GM19025 (cell line): ENCODE results near the gene PC.

ENCODE experiments used
- ATAC-seq: cut with Tn5 transposase; IDR thresholded peaks from one replicate; pipeline ENCODE4 v1.9.1; 2021; ENCODE audit warnings: mild to moderate bottlenecking, low read depth, moderate library complexity; ENCODE audit not compliant: unreplicated experiment

The PC gene

DNA sequence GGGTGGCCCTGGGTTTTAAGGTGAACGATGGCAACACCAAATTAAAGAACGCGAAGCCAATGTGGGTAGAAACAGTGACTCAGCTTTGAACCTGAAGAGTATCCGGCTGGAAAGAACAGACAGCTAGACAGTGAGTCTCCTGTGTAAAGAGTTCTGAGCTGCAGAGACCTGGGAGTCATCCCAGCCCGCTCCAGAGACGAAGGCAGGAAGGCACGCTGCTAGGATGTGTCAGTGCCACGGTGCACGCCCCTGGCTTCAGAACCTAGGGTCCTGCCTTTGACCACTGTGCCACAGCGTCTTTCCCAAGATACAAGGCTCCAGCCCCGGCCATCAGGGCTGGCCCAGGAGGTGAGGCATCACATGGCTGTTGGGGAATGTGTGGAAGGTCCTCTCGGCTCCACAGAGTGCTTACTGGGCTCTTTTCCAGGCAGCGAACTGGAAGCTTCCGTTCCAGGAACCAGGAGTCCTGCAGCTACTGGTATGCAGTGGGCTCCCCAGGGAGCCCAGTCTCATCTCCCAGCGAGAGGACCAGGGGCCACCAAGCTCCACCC, 71.4 kb downstream of the PC start:
- ATAC-seq, result no peak

DNA sequence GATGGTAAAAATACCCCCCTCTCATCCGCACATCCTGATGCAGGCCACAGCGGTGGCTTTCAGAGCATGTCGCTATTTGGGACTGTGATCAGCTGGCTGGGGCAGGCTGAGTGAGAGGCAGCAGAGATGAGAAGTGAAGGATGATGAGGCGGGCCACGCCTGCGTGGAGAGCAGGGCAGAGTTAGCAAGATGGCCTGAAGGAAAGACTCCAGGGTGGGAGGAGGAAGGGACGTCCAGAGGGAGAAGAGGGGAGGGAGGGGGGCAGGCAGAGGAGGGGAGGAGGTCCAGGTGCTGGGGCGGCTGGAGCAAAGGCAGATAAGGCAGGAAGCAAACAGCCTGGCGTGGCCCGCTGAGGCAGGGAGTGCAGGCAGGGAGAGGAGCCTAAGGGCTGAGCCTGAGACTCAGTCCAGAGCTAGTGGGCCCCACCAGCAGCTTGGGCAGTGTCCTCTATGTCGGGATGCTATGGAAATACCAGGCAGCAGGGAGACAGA, 72.2 kb downstream of the PC start:
- ATAC-seq, result no peak

DNA sequence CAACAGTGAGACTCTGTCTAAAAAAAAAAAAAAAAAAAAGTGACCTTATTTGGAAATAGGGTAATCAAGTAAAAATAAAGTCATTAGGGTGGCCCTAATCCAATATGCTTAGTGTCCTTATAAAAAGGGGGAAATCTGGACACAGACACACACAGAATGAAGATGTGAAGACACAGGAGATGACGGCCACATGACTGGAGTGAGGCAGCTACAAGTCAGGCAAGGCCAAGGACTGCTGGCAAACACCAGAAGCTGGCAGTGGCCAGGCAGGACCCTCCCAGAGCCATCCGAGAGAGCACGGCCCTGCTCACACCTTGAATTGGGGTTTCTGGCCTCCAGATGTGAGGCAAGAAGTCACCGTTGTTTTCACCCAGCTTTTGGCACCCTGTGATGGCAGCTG, 72.7 kb downstream of the PC start:
- ATAC-seq, result no peak

DNA sequence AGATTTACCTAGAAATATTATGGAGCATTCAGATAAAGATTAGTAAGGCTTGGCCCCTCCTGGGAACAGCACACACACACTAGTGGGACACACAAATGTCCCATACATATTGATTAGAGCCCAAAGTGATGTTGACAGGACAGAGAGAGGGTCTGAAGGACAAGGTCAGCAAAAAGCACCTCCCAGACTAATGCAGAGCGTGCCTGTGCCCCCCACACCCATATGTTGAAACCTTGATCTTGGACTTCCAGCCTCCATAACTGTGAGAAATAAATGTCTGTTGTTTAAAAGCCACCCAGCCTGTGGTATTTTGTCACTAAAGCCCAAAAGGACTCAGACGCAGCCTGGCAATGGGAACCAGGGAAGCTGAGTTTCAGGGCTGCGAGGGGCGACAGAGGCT, 73.7 kb downstream of the PC start:
- no peak for ATAC-seq

DNA sequence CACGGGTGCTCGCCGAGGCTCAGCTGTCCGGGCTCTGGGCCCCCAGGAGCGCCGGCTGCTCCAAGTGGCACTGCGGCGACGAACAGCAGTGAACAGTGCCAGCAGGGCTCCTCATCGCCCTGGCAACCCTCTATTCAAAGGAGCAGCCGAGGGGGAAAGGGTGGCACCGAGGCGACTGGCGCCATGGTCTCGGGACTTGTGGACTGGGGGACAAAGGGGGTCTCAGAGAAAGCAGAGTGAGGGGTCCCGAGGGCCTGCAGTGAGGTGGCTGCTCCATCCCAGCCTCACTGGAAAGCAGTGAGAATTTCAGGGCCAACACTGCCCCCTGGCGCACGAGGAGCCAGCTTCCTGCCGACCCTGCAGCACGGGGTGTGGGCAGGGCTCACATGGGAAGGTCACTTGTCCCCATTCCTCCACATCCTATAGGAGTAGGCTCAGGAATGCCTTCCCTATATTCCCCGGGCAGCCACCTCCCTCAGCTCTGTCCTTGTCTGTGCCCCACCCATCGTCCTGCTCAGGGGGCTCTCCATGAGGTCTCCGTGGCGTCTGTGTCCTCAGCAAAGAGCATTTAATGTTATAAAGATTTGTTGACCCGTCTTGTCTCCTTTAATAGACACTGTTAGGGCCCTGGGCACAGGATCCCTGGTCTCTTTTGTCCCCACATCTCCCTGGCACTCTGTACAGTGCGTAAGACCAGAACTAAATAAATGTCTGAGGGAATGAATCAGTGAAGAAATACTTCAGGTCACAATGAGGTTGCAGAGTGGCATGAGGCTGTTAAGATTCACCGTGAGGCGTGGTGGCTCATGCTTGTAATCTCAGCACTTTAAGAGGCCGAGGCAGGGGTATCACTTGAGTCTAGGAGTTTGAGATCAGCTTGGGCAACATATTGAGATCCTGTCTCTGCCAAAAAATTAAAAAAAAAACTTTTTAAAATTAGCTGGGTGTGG, 74.9 kb downstream of the PC start:
- ATAC-seq, result no peak

DNA sequence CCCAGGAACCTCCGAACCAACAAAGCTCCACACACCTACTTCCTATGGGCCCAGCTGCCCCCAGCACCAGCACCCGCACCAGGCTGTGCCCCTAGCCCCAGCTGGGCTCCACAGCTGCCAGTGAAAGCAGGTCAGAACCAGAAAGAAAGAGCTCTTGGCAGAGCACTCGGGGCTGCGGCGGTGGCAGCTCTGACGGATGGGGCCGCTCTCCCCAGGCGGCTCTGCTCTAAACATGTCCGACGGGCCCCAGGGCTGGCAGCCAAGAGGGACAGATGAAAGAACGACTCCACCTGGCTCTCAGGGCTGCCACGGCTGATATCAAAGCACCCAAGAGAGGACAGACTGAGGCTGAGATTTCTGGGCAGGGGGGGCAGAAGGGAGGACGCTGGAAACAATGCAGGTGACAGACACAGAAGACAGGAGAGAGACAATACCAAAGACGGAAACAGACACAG, 75.6 kb downstream of the PC start:
- no peak for ATAC-seq

DNA sequence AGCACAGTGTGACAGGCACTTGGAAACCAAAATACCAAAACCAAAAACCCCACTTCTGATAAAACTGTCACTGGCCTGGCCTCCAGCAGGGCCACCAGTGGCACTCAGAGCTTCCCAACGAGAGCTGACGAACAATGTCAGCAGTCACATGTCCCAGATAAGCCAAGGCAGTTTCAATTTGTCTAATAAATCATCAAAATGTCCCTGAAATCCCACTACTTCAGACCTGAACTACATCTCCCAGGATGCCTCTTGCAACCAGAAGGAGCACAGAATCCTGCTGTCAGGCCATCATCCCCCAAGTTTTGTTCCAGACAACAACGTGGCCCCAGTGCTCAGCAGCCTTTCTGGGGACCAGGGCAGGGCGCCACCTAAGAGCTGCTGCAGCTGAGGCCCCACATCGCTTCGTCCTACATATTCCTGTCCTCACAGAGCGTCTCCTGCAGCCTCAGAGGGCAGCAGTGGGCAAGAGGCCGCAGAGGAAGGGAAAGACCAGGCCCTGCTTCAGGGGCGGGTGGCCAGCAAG, 76.2 kb downstream of the PC start:
- ATAC-seq, result no peak

DNA sequence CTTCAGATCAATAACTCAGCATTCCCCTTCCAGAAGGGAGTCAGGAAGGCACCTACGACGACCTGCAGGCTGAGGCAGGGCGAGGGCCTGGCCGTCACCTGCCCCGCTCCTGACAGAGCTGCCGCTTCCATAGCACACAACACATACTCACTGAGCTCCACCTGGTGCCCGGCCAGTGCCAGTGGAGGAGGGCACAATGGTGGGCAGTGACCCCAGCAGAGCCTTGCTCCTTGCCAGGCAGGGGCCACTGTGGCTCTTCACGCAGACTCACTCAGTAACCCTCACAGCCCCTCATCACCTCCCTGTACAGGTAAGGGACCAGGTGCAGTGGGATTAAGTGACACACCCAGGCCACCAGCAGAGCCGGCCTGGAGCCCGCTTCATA, 76.7 kb downstream of the PC start:
- ATAC-seq, result no peak

DNA sequence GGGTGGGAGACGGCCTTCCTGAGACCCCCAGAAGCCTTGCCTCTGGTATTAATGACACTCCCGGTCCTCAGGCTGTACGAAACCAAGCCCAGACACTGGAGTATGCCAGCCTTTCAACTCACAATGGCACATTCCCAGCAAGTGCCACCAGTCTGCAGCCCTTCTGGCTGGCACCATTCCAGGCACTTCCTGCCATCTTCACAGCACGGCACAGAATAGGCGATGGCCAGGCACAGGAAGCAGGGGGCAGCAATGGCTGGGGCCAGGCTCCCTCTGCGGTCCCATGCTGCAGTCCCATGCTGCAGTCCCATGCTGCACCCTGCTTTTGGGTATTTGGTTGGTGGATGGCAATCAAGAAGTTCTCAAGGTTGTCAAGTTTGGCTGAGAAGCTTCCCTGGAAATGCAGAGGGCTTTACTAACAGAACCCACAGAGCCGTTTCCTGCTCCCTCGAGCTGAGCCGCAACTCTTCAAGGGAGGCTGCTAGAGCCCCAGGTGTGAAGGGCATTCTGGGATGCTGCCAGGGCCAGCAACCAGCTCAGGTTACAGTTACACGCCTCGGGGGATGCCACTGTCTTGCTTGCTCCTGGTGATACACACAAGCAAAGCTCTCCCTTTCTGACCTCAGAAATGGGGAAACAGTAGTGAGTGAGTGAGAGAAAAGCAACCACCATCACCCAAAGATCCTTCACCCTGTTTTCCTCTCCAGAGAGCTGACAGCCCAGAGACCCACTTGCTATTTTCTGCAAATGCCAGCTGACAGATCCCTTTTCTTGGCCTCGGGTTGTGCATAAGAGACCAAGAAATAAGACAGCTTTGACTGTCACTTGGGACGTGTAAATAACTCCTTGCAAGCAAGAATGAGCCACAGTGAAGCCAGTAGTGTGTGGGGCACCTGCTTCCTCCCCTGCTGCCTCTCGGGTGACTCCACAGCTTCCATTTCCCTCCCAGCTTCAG, 77.4 kb downstream of the PC start:
- ATAC-seq, result no peak

DNA sequence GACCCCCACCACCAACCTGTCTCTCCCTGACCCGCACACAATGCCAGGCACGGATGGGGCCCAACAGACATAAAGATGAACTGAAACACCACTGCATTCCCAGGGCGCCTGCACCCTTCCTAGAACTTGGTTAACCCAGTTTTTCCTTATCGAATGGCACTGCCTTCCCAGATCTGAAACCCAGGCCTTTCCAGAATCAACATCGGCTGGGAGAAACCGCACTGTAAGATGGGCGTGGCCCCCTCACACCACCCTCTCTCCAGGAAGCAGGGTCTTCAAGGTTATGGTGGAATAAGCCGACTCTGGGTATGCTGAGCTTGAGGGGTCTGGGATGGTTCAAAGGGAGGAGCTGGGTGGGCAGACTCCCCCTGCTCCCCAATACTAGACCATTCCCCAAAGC, 78.2 kb downstream of the PC start:
- no peak for ATAC-seq

DNA sequence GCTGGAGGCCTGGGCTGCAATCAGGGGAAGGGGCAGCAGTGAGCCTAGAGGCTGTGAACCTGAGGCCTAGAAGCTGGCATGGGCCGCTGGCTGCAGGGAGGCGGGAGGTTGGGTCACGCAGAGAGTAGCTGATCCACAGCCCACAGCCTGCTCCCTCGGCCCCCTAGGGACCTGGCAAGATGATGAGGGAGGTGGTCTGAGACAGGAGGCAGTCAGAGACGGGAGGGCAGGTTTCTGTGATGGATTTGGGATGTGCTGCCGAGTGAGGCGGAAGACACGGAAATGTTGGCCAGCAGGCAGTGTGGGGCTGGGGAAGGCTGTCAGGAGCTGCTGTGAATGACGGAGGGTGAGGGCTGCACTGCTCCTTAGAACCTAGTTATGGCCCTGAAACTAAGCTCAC, 78.6 kb downstream of the PC start:
- no peak for ATAC-seq

DNA sequence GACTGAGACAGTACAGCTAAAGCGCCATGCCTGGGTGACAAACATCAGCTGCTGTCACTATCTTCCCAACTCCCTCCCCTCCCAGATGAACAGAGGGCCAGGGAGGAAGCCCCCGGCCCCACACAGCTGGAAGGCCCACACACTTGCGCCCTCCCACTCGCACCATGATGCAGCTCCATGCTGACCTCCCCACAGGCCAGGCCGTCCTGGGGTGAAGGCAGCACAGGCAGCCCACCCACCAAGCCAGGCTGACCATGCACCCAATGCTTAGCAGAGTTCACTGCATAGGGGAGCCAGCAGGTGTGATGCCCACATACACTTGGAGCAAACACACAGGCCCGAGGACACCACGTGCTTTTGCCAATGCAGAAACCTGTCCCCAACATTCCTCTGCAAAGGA, 79.2 kb downstream of the PC start:
- no peak for ATAC-seq

DNA sequence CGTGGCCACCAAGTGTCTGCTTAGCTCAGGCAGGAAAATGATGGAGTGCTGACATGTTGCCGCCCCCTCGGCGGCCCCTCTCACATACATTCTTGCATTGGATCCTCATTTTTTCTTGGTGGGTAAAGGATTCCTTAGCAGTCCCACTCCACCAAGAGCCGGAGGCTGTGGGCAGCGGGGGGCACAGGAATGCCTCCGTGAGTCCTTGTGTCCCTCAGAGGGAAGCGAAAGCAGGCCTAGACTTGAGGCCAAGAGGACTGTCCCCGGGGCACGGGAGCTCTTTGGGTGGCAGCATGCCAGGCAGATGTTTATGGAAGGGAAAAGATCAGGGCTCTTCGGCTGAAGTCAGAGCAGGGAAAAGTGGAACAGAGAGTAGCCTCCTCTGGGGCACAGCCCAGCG, 79.7 kb downstream of the PC start:
- no peak for ATAC-seq

DNA sequence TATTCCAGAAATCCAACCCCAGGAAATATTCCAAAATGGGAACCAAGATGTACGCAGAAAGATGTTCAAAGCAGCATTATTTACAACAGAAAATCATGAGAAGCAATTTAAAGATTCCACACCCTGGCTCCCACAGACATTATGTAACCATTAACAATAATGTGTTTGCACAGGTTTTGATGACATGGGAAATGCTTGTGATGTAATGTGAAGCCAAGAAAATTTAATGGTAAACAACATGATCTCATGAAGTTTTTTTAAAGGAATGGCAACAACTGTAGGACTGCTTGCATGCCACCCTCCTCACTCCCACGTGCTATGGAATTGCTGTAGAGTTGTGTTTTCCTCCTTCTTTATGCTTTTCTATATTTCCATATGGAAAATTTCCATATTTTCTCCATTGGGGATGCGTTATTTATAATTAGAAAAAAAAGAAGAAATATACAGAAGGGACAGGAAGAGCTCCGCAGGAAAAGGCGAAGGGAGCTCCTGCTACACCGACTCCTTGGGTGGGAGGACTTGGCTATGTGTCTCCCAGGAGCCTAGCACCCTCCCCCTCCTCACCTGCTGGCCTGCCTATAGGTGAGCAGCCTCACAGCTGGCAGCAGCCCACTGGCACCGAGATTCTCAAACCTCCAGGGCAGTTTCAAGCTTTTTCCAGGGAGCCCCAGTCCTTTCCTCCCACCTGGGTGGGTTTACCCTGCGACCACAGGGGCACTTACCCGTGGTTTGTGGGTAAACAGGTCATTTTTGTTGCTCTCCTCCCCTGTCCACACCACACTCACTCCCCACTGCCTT, 80.4 kb downstream of the PC start:
- no peak for ATAC-seq

DNA sequence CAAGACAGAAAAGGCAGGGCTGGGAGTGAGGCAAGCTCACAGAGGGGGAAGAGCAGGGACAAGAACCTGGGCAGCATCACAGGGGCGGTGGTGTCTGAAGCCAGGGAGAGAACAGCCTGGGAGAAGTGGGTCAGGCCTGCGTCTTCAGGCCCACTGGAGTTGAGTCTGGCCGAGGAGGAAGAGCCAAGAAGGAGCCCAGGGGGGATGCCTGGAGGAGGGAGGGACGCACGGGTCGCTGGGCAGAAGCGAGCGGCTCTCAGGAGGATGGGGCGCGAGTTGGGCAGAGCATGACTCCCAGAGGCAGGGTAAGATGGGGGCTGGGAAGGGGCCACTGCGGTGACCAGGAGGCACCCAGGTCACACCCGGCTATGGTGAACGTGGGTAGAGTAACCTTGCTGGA, 82.8 kb downstream of the PC start:
- no peak for ATAC-seq

DNA sequence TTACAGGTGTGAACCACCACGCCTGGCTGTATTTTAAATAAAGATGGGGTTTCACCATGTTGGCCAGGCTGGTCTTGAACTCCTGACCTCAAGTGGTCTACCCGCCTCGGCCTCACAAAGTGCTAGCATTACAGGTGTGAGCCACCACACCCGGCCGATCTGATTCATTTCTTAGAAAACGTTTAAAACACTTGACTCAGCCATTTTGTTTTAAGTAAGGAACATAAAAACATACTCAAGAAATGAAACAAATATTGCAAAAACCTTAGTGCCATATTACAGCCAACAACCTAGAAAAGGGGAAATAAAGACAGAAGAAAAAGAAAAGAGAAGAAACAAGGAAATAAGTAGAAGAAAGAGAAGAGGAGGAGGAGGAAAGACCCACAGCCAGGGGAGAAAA, 84.0 kb downstream of the PC start:
- ATAC-seq, result no peak

DNA sequence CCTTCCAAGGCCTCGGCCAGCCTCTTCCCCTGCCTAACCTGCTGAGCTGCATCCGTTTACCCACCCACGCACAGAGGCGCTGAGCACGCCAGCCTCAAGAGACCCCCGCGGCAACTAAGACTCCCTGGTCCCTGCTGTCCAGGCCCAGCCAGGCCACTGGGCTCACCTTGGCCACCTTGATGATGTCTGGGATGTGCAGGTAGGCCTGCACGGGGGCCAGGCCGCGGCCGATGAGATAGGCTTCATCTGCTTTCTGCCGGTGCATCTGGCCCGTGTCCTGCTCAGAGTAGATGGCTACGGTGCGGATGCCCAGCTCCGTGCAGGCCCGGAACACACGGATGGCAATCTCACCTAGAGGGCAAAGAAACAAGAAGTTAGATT, 86.7 kb downstream of the PC start:
- no peak for ATAC-seq

DNA sequence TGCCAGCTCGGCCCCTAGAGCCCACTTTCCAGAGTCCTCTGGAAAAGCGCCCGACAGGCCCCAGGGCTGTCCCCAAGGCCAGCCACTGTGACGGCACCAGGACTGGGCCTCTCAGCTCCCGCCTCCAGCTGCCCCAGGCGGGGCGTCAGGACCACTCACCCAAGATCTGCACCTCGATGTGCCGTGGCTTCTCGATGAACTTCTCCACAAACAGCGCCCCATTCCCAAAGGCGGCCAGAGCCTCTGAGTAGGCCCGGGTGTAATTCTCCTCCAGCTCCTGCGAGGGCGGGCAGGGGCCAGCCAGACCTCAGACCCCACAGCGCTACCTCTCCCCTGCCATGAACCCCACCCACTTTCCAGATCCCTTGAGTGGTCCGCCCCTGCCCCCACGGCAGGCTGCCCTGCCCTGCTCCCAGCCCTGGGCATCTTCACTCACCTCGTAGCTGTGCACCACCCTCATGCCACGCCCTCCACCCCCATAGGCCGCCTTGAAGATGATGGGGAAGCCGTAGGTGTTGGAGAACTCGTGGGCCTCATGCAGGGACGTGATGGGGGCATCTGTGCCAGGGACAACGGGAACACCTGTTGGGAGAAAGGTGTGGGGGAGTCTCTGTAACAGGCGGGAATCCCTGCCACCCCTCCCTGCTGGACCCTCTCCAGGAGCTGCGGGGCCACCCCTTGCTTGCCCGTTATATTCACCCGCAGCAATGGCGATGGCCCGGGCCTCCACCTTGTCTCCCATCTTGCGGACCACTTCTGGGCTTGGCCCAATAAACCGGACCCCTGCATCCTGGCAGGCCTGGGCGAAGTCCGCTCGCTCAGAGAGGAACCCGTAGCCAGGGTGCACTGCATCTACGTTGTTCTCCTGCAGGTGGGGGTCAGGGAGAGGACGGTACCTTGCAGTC, 87.3 kb downstream of the PC start:
- ATAC-seq, result no peak

DNA sequence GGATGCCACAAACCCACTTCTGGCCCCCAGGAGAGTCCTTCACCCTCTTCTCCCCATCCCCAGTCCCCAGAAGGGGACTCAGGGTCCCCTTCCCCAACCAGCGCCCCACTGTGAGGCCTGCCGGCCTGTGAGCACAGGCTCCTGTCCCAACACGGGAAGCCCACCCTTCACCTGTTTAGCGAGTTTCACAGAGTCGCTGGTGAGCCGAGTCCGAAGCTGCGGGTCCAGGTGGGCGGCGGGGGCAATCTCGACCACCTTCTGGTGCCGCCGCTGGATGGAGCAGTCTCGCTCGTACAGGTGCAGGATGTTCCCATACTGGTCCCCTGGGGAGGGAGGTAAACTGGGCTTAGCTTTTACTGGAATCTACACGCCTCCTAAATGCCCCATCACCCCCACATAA, 88.1 kb downstream of the PC start:
- ATAC-seq, result no peak
